Stimulated activated naive CD8-positive, alpha-beta T cell treated with anti-CD3 and anti-CD28 coated beads, Interleukin-15, Interleukin-2, amounts not matched to agents 100 ng/mL and 50 ng/mL, for 24 hours (primary cell): ENCODE results near the gene STK33.

Experiments used
- H3K27ac Mint-ChIP-seq: one replicate; pipeline ENCODE4 v1.8.0; 2021; ENCODE audit warnings: mild to moderate bottlenecking, mixed read lengths
- H3K27me3 Mint-ChIP-seq: one replicate; pipeline ENCODE4 v1.8.0; 2021; ENCODE audit warnings: mixed read lengths
- H3K36me3 Mint-ChIP-seq: one replicate; pipeline ENCODE4 v1.8.0; 2021; ENCODE audit warnings: low read depth, mixed read lengths
- H3K4me1 Mint-ChIP-seq: one replicate; pipeline ENCODE4 v1.8.0; 2021; ENCODE audit warnings: low read depth, mixed read lengths
- H3K4me3 Mint-ChIP-seq: one replicate; pipeline ENCODE4 v1.8.0; 2021; ENCODE audit warnings: mild to moderate bottlenecking, mixed read lengths
- H3K9me3 Mint-ChIP-seq: one replicate; pipeline ENCODE4 v1.8.0; 2021; ENCODE audit warnings: mixed read lengths

The STK33 gene

DNA sequence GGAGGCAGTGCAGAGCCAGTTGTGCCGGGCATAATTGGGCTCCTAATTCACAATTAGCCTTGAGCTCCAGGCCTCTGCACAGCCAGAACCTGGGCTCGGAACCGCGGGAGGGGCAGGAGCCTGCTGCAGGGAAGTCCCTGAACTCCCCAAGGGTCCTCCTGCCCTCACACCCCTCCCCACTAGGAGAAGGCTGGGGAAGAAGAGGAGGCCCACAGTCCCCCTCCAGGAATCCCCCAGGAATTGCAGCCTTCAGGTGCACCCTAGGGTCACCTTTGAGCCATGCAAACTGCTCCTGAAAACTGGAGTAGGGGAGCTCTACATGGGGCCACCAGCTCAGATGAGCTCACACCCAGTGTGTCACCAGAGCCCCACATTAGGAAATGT lies 236.5 kb downstream of the STK33 start:
- H3K4me1 Mint-ChIP-seq: no peaks in the 10 kb centered on the region
- H3K27me3 Mint-ChIP-seq: peaks cover 18% of the 10 kb centered on the region
- H3K27ac Mint-ChIP-seq: no peak overlapping the region
- H3K4me3 Mint-ChIP-seq: no peak overlapping the region
- no peaks in the 10 kb centered on the region for H3K9me3 Mint-ChIP-seq
- no peaks in the 10 kb centered on the region for H3K36me3 Mint-ChIP-seq

GRCh38 chr11:8356721-8357504 lies 237.1 kb downstream of the STK33 start:
- no peak overlapping the region for H3K27ac Mint-ChIP-seq
- H3K9me3 Mint-ChIP-seq: no peaks in the 10 kb centered on the region
- no peak overlapping the region for H3K4me3 Mint-ChIP-seq

DNA sequence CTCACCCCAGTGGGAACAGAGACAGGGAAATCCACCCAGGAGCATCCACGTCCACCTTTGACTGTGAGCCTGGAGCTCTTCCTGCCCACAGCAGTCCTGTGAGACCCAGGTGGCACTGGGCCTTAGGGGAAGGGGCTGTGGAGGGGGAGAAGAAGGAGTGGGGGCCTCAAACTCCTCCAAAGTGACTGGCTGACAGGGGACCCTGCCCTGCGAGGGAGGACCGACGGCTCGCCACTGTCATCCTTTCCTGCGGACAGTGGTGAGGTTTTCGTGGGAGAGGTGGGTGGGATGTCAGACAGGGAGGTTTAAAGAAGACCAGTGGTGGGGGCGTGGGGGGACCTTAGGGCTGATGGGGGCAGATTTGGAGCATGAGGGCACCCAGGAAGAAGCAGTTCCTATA lies 237.8 kb downstream of the STK33 start:
- Mint-ChIP-seq H3K27ac (no peak overlapping the region), H3K4me3 (no peak overlapping the region), H3K27me3 (peaks cover 18% of the 10 kb centered on the region), H3K36me3 (no peaks in the 10 kb centered on the region), H3K9me3 (no peaks in the 10 kb centered on the region), H3K4me1 (no peaks in the 10 kb centered on the region)

More at GRCh38 chr11:8356721-8357504, 237.1 kb downstream of the STK33 start:
- H3K36me3 Mint-ChIP-seq: no peaks in the 10 kb centered on the region
- H3K4me1 Mint-ChIP-seq: no peaks in the 10 kb centered on the region
- peaks cover 18% of the 10 kb centered on the region for H3K27me3 Mint-ChIP-seq

DNA sequence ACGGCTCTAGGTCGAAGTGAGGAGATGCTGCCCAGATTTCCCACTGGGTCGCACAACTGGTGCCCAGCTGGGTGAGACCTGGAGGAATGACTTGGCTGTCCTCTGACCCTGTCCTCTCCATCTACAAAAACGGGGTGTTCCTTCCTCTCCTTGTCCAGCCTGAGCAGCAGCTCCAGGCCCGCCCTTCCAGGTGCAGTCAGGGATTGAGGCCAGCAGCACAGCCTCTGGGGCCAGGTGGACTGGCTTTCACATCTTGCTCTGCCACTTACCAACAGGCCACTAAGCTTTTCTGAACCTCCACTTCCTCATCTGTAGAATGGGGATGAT lies 238.6 kb downstream of the STK33 start:
- H3K4me3 Mint-ChIP-seq: no peak overlapping the region
- no peaks in the 10 kb centered on the region for H3K9me3 Mint-ChIP-seq
- H3K36me3 Mint-ChIP-seq: no peaks in the 10 kb centered on the region
- peaks cover 18% of the 10 kb centered on the region for H3K27me3 Mint-ChIP-seq
- no peak overlapping the region for H3K27ac Mint-ChIP-seq
- no peaks in the 10 kb centered on the region for H3K4me1 Mint-ChIP-seq

- H3K9me3 Mint-ChIP-seq: no peaks in the 10 kb centered on the region
- no peak overlapping the region for H3K4me3 Mint-ChIP-seq
- no peaks in the 10 kb centered on the region for H3K36me3 Mint-ChIP-seq
- H3K27ac Mint-ChIP-seq: no peak overlapping the region
- H3K4me1 Mint-ChIP-seq: no peaks in the 10 kb centered on the region
- peaks cover 18% of the 10 kb centered on the region for H3K27me3 Mint-ChIP-seq
Observed at GRCh38 chr11:8354622-8355415, 239.2 kb downstream of the STK33 start.

GRCh38 chr11:8352876-8353505 lies 241.0 kb downstream of the STK33 start:
- Mint-ChIP-seq H3K36me3 (no peaks in the 10 kb centered on the region), H3K9me3 (no peaks in the 10 kb centered on the region), H3K27me3 (peaks cover 18% of the 10 kb centered on the region), H3K4me3 (no peak overlapping the region), H3K27ac (no peak overlapping the region), H3K4me1 (no peaks in the 10 kb centered on the region)

DNA sequence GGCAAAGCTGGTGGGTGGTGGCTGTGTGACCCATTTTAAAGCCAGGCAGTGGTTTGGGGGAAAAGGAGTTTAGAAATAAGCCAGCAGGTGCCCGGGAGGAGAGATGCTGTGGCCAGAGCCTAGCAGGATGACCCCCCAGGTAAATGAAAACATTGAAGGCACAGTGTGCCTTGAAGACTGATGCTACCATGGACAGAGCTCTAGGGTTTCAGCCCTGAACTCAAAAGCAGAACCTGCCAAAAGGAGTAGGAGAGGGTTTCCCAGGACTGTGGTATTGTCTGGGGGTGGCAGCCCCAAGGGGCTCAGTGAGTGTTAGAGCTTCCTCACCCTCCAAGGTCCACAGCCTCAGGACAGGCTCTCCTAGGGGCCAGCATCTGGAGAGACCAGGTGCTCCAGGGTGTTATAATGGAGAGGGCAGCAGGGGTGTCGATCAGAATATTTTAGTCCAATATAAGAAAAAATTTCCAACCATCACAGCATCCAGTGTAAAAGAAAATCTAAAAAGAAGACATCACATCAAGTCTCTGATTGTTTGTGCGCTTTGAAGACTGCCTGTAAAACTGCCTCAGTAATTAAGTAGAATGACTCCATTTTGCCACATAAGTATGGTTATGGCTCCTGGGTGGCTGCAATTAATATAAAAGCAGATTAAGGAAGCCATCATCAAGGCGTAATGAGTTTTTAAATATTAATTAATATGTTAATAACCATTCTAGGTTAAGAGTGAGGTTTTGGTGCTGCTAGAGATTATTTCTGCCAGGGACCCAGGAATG lies 241.7 kb downstream of the STK33 start:
- H3K27ac Mint-ChIP-seq: no peak overlapping the region
- no peak overlapping the region for H3K4me3 Mint-ChIP-seq
- H3K27me3 Mint-ChIP-seq: peaks cover 18% of the 10 kb centered on the region
- H3K9me3 Mint-ChIP-seq: no peaks in the 10 kb centered on the region
- H3K4me1 Mint-ChIP-seq: no peaks in the 10 kb centered on the region
- no peaks in the 10 kb centered on the region for H3K36me3 Mint-ChIP-seq

DNA sequence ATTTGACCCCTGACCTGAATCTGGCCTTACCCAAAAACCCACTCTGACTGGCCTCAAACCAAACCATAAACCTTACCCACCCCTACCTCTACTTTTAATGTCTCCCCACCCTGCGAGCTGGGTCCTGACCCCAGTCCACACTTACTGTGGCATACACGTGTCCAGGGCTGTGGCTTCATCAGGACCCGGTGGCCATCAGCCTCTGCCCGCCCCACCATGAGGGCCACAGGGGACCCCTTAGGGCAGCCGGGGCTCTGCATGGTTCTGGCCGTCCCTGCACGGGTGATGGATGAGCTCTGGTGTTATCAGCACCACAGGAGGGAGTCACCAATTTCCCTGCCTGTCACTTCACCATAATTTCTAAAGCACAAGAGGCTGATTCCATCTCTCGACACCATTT lies 242.8 kb downstream of the STK33 start:
- Mint-ChIP-seq H3K36me3 (no peaks in the 10 kb centered on the region), H3K4me3 (no peak overlapping the region), H3K27ac (no peak overlapping the region), H3K4me1 (no peaks in the 10 kb centered on the region), H3K27me3 (peaks cover 18% of the 10 kb centered on the region), H3K9me3 (no peaks in the 10 kb centered on the region)

DNA sequence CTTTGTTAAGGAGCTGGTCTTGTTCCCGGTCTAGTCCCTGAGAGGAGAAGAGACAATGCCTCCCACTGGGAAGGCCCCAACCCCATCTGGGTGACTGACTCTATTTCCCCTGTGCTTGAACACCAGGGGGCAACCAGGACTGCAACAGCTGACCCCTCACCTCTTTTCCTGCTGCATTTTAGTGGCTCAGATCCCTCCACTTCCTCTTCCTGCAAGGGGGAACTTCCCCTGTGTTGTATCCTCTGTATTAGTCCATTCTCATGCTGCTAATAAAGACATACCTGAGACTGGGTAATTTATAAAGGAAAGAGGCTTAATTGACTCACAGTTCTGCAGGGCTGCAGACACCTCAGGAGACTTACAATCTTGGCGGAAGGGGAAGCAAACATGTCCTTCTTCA lies 246.1 kb downstream of the STK33 start:
- no peaks in the 10 kb centered on the region for H3K9me3 Mint-ChIP-seq
- no peak overlapping the region for H3K4me3 Mint-ChIP-seq
- H3K4me1 Mint-ChIP-seq: no peaks in the 10 kb centered on the region
- no peak overlapping the region for H3K27ac Mint-ChIP-seq
- H3K27me3 Mint-ChIP-seq: no peaks in the 10 kb centered on the region
- H3K36me3 Mint-ChIP-seq: no peaks in the 10 kb centered on the region

DNA sequence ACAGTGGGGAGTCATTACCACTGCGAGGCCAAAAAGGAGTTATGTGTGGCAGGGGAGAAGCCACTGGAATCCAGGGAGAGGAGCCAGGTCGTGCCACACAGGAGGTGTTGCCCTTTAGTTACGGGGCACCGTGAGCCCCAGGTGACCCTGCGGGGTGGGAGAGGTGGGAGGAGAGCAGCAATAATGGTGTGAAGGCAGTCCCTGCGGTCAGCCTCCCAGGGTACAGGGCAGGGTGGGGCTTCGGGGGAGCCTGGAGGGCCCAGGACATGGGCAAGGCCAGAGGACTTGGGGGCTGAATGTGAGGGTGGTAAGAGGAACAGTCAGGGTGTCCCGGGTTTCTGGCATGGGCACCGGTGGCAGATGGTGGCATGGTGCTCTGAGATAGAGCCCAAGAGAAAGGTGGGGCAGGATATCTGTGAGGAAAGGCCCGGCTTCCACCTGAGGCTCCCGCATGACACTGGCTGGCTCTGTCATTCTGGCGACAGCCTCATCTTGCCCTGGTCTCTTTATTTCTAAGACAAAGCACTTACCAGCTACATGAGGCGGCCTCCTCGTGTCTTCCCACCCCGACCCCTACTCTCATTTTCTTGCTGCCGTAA lies 247.8 kb downstream of the STK33 start:
- Mint-ChIP-seq H3K27me3 (no peaks in the 10 kb centered on the region), H3K4me3 (no peak overlapping the region), H3K36me3 (no peaks in the 10 kb centered on the region), H3K9me3 (no peaks in the 10 kb centered on the region), H3K27ac (no peak overlapping the region), H3K4me1 (no peaks in the 10 kb centered on the region)

DNA sequence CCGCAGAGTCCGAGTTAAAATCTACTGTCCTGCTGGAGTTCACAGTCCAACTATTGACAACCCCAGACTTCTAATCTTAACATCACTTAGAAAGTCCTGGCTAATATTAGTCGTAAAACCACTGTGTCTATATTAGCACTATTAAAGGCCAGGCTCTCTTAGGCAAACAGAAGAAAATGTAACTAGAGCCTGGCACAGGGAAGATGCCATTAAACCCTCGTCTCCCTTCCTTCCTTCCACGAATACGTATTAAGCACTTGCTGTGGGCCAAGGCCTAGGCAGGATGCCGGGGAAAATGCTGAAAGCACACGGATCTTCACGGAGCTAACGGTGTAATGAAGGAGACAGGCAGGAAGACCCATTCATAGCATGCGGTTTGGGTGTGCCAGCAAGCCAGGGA lies 248.8 kb downstream of the STK33 start:
- Mint-ChIP-seq H3K4me1 (no peaks in the 10 kb centered on the region), H3K9me3 (no peaks in the 10 kb centered on the region), H3K36me3 (no peaks in the 10 kb centered on the region), H3K27me3 (no peaks in the 10 kb centered on the region), H3K27ac (no peak overlapping the region), H3K4me3 (no peak overlapping the region)

DNA sequence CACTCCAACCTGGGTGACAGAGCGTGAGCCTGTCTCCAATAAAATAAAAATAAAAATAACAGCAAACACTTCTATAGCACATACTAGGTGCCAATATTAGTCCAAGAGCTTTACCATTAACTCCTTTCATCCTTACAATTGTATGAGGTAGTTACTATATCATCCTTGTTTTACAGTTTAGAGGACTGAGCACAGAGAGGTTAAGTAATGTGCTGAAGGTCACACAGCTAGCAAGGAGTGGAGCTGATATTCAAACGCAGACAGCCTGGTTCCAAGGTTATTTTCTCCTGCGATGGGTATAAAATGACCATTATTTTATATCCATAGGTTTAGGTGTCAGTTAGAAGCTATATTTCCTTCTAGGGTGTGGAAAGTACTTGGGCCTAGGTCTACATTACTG lies 249.7 kb downstream of the STK33 start:
- Mint-ChIP-seq H3K36me3 (no peaks in the 10 kb centered on the region), H3K9me3 (no peaks in the 10 kb centered on the region), H3K4me3 (no peak overlapping the region), H3K27me3 (no peaks in the 10 kb centered on the region), H3K4me1 (no peaks in the 10 kb centered on the region), H3K27ac (no peak overlapping the region)

- no peaks in the 10 kb centered on the region for H3K27me3 Mint-ChIP-seq
- H3K4me3 Mint-ChIP-seq: no peak overlapping the region
- H3K27ac Mint-ChIP-seq: no peak overlapping the region
- no peaks in the 10 kb centered on the region for H3K36me3 Mint-ChIP-seq
- H3K4me1 Mint-ChIP-seq: peaks cover under 1% of the 10 kb centered on the region
- no peaks in the 10 kb centered on the region for H3K9me3 Mint-ChIP-seq
Observed at GRCh38 chr11:8342821-8343681, 251.0 kb downstream of the STK33 start.

DNA sequence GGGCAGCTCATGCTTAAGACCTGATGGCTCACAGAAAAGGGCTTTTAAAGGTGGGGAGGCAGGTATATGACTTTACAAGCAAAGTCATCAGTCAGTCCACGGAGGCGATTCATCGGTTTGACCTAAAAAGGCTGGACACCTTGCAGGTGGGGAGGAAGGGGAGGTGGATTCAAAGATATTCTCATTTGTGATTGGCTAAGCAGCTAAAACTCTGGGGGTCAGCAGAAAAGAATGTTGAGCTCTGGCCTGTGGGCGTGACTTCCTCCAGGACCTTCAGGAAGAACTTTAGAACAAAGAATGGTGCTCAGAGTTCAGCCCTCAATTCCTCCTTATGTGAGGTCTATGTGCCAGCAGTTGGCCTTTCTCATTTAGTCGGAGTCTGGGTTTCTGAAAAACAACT lies 252.0 kb downstream of the STK33 start:
- Mint-ChIP-seq H3K27ac (peak overlapping the region; percentile 54), H3K4me3 (no peak overlapping the region), H3K27me3 (no peaks in the 10 kb centered on the region), H3K4me1 (peaks cover 6% of the 10 kb centered on the region), H3K36me3 (no peaks in the 10 kb centered on the region), H3K9me3 (no peaks in the 10 kb centered on the region)
